ENCODE measurements around the gene MTERF4. TPM values are rescaled to one million over a fixed set of nuclear protein-coding genes. Genes with fewer than 3 reads are reported as not detected.

The MTERF4 gene
- total and polyA plus RNA-seq, 2 of the 13 experiments (the other 11 are each of a cell fraction or from before 2014, with no cell fraction given): 50.5 to 59.8 TPM

DNA sequence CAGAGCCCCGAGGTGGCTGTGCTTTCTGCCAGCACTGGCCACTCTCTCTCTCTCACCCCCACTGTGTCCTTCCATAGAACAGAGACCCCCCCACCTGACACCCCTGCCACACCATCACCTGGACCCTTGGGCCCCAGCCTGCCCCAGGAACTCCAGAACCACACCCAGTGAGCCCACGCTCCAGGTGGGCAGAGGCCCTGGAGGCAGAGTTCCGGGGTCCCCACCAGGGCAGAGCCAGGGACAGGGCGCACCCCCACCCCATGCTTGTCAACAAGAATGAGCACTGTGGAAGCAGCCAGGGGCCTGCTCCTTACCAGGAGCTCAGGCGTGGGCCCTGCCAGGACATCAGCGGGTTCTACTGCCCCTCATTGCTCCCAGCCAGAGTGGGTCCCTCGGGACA is 32.6 kb upstream of the MTERF4 start (continued):
- TF ChIP-seq GLI4 (CRISPR knock-in tag; IDR thresholded peaks at IDR 0.05; ENCODE audit: borderline replicate concordance) (no peak), TGIF2 (CRISPR knock-in tag; IDR thresholded peaks at IDR 0.05) (no peak), ZNF607 (CRISPR knock-in tag; IDR thresholded peaks at IDR 0.05; ENCODE audit: borderline replicate concordance) (no peak)
- TF ChIP-seq, protein P1, sequence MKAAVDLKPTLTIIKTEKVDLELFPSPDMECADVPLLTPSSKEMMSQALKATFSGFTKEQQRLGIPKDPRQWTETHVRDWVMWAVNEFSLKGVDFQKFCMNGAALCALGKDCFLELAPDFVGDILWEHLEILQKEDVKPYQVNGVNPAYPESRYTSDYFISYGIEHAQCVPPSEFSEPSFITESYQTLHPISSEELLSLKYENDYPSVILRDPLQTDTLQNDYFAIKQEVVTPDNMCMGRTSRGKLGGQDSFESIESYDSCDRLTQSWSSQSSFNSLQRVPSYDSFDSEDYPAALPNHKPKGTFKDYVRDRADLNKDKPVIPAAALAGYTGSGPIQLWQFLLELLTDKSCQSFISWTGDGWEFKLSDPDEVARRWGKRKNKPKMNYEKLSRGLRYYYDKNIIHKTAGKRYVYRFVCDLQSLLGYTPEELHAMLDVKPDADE (CRISPR knock-in tag; IDR thresholded peaks at IDR 0.05): no peak

DNA sequence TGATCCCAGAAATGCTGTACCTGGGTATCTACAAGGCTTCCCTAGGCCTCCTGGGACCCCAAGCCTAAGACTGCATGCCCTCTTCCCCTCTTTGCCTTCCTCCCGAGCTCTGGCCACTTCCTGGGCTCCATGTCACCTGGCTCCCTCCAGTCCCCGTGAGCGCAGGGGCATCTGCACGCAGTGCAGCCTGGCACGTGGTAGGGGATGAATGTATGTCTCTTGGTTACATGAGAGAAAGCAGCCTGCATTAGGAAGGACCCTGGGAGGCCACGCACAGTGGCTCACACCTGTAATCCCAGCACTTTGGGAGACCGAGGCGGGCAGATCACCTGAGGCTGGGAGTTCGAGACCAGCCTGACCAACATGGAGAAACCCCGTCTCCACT is 31.3 kb upstream of the MTERF4 start:
- CTCF ChIA-PET (ENCODE audit: low intra/inter-chr PET ratio, low total read pairs): no interaction called here
- Histone ChIP-seq H3K79me2 (ENCODE audit: insufficient read depth, low read length) (no peaks in the 10 kb centered on the region), H3K4me3 (replicated peaks in 1 of 3; ENCODE audit: insufficient read depth in 1 of 3, low read depth in 2 of 3, low read length in 3 of 3) (no peak overlapping the region), H2AFZ (ENCODE audit: low read length) (no peak overlapping the region), H3K9me3 (ENCODE audit: low read length) (no peaks in the 10 kb centered on the region), H3K9ac (ENCODE audit: insufficient read depth, low read depth, low read length) (no peak overlapping the region), H3K4me1 (ENCODE audit: insufficient read depth, low read length) (peaks cover 19% of the 10 kb centered on the region), H3K36me3 (replicated peaks in 1 of 2; ENCODE audit: control insufficient read depth in 1 of 2, insufficient read depth in 2 of 2, low read length in 2 of 2) (peaks cover 12% of the 10 kb centered on the region in 2 experiments), H3K27me3 (ENCODE audit: control insufficient read depth in 1 of 2, insufficient read depth in 2 of 2, low read length in 2 of 2) (no peaks in the 10 kb centered on the region), H3K27ac (ENCODE audit: extremely low read length, insufficient read depth, low read length) (no peak overlapping the region), H3K4me2 (ENCODE audit: low read depth, low read length) (no peak overlapping the region), H4K20me1 (ENCODE audit: insufficient read depth, low read length) (no peaks in the 10 kb centered on the region)
- 96% methylated on average over 10 of the region's 10 CpGs for WGBS (ENCODE audit: low lambda C conversion rate)
- POLR2A ChIA-PET: no interaction called here
- BruUV-seq (replicated peaks): no TSS peak
- ATAC-seq: no peak
- in situ Hi-C loops (cut with HindIII; ENCODE audit: extremely low pct_ligation_motif_present, low pct_unique_long_range_greater_than_20kb): no loop called here
- no peak for FAIRE-seq
- no peak for DNase-seq (ENCODE audit: low spot score)
- intact Hi-C loops (cut with micrococcal nuclease; ENCODE audit: unreplicated experiment): no loop called here
- TF ChIP-seq SIN3B (IDR thresholded peaks at IDR 0.05; ENCODE audit: low read length) (no peak), ZNF737 (CRISPR knock-in tag; IDR thresholded peaks at IDR 0.05; ENCODE audit: borderline replicate concordance) (no peak), POLR2AphosphoS2 (IDR thresholded peaks at IDR 0.05; ENCODE audit: low read depth, low read length) (no peak), ZFP37 (CRISPR knock-in tag; IDR thresholded peaks at IDR 0.05; ENCODE audit: borderline replicate concordance) (no peak), ZNF615 (CRISPR knock-in tag; IDR thresholded peaks at IDR 0.05; ENCODE audit: borderline replicate concordance) (no peak), SNAPC2 (CRISPR knock-in tag; IDR thresholded peaks at IDR 0.05) (no peak), ETV5 (CRISPR knock-in tag; IDR thresholded peaks at IDR 0.05; ENCODE audit: borderline replicate concordance) (no peak), ZNF225 (CRISPR knock-in tag; IDR thresholded peaks at IDR 0.05) (no peak), NFIB (CRISPR knock-in tag; IDR thresholded peaks at IDR 0.05; ENCODE audit: borderline replicate concordance) (no peak), ZNF432 (CRISPR knock-in tag; IDR thresholded peaks at IDR 0.05; ENCODE audit: borderline replicate concordance) (no peak), PITX1 (CRISPR knock-in tag; IDR thresholded peaks at IDR 0.05) (no peak), PRPF4 (IDR thresholded peaks at IDR 0.05; ENCODE audit: low read depth, low read length, poor library complexity, severe bottlenecking) (no peak), AHR (CRISPR knock-in tag; IDR thresholded peaks at IDR 0.05) (no peak), ZKSCAN8 (CRISPR knock-in tag; IDR thresholded peaks at IDR 0.05; ENCODE audit: borderline replicate concordance) (no peak), MEIS2 (CRISPR knock-in tag; IDR thresholded peaks at IDR 0.05) (no peak)
- TF ChIP-seq, protein P2, sequence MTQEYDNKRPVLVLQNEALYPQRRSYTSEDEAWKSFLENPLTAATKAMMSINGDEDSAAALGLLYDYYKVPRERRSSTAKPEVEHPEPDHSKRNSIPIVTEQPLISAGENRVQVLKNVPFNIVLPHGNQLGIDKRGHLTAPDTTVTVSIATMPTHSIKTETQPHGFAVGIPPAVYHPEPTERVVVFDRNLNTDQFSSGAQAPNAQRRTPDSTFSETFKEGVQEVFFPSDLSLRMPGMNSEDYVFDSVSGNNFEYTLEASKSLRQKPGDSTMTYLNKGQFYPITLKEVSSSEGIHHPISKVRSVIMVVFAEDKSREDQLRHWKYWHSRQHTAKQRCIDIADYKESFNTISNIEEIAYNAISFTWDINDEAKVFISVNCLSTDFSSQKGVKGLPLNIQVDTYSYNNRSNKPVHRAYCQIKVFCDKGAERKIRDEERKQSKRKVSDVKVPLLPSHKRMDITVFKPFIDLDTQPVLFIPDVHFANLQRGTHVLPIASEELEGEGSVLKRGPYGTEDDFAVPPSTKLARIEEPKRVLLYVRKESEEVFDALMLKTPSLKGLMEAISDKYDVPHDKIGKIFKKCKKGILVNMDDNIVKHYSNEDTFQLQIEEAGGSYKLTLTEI (CRISPR knock-in tag; conservative IDR thresholded peaks at IDR 0.05): no peak
